Neural crest cell (in vitro differentiated cells): ENCODE measurements around the gene PCDH9. TPM values are rescaled to one million over a fixed set of nuclear protein-coding genes. Genes with fewer than 3 reads are reported as not detected.

Experiments used
- DNase-seq: peaks from one replicate; pipeline ENCODE4 v3.0.0; 2021; ENCODE audit warnings: low read depth, mixed read lengths, low spot score
- H3K27ac Mint-ChIP-seq: one replicate; pipeline ENCODE4 v1.8.0; 2021; ENCODE audit warnings: mild to moderate bottlenecking, mixed read lengths; ENCODE audit not compliant: unreplicated experiment
- H3K27me3 Mint-ChIP-seq: 2 replicates; pipeline ENCODE4 v1.8.0; 2021; ENCODE audit warnings: low read depth, mild to moderate bottlenecking, mixed read lengths
- H3K36me3 Mint-ChIP-seq: 2 replicates; pipeline ENCODE4 v1.8.0; 2021; ENCODE audit warnings: low read depth, mild to moderate bottlenecking, mixed read lengths
- H3K4me1 Mint-ChIP-seq: 2 replicates; pipeline ENCODE4 v1.8.0; 2021; ENCODE audit warnings: mixed read lengths
- H3K4me3 Mint-ChIP-seq: one replicate; pipeline ENCODE4 v1.8.0; 2021; ENCODE audit warnings: mild to moderate bottlenecking, mixed read lengths
- H3K9me3 Mint-ChIP-seq: 2 replicates; pipeline ENCODE4 v1.8.0; 2021; ENCODE audit warnings: mixed read lengths
- total RNA-seq: library from RNA; stranded (reverse); gene quantifications from 2 replicates; pipeline ENCODE4 v1.2.1, GENCODE V29; 2021
- TF ChIP-seq, protein P1 (sequence below): fragments of 200-600 bp; sonication (generic); conservative IDR thresholded peaks from 2 replicates; pipeline ENCODE4 v1.5.0; 2021; ENCODE audit warnings: antibody characterized with exemption, mild to moderate bottlenecking

Gene PCDH9
- total RNA-seq, 1 donor from 2014 or later: 6.3 TPM

GRCh38 chr13:67224148-67224846 lies 5.8 kb downstream of the PCDH9 start:
- Mint-ChIP-seq H3K4me1 (peaks cover 23% of the 10 kb centered on the region), H3K36me3 (peaks cover 2% of the 10 kb centered on the region), H3K27me3 (peaks cover 2% of the 10 kb centered on the region), H3K27ac (no peak overlapping the region), H3K9me3 (no peaks in the 10 kb centered on the region), H3K4me3 (peak overlapping the region; percentile 56)
- DNase-seq: peak; percentile 35
- TF ChIP-seq, protein P1, sequence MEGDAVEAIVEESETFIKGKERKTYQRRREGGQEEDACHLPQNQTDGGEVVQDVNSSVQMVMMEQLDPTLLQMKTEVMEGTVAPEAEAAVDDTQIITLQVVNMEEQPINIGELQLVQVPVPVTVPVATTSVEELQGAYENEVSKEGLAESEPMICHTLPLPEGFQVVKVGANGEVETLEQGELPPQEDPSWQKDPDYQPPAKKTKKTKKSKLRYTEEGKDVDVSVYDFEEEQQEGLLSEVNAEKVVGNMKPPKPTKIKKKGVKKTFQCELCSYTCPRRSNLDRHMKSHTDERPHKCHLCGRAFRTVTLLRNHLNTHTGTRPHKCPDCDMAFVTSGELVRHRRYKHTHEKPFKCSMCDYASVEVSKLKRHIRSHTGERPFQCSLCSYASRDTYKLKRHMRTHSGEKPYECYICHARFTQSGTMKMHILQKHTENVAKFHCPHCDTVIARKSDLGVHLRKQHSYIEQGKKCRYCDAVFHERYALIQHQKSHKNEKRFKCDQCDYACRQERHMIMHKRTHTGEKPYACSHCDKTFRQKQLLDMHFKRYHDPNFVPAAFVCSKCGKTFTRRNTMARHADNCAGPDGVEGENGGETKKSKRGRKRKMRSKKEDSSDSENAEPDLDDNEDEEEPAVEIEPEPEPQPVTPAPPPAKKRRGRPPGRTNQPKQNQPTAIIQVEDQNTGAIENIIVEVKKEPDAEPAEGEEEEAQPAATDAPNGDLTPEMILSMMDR: peak; percentile 83

DNA sequence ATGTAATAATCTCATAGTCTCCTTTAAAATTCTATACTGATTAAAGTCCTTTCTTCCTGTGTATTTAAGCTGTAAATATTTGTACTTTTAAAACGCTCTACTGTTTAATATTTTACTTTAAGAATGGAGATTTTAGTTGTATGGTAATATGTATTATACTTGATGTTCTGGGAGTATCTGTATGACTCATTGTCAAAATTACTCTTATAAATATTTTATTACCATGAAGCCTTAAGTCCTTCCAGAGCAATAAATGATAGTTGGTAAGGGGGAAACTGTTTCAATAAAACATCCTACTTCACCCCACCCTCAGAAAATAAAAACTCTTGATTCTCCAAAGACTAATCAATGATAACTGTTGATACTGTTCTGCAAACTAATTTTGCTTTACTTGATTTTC lies 6.4 kb downstream of the PCDH9 start:
- Mint-ChIP-seq H3K27ac (no peak overlapping the region), H3K4me3 (peak overlapping the region; percentile 56), H3K27me3 (peaks cover 2% of the 10 kb centered on the region), H3K36me3 (peaks cover 2% of the 10 kb centered on the region), H3K9me3 (no peaks in the 10 kb centered on the region), H3K4me1 (peaks cover 23% of the 10 kb centered on the region)
- TF ChIP-seq, protein P1: no peak
- no peak for DNase-seq

- Mint-ChIP-seq H3K4me3 (no peak overlapping the region), H3K36me3 (peaks cover 2% of the 10 kb centered on the region), H3K27me3 (peaks cover 2% of the 10 kb centered on the region), H3K9me3 (no peaks in the 10 kb centered on the region), H3K27ac (no peak overlapping the region), H3K4me1 (peaks cover 23% of the 10 kb centered on the region)
- TF ChIP-seq, protein P1: no peak
- no peak for DNase-seq
Measured at GRCh38 chr13:67223024-67223423, 7.1 kb downstream of the PCDH9 start.

DNA sequence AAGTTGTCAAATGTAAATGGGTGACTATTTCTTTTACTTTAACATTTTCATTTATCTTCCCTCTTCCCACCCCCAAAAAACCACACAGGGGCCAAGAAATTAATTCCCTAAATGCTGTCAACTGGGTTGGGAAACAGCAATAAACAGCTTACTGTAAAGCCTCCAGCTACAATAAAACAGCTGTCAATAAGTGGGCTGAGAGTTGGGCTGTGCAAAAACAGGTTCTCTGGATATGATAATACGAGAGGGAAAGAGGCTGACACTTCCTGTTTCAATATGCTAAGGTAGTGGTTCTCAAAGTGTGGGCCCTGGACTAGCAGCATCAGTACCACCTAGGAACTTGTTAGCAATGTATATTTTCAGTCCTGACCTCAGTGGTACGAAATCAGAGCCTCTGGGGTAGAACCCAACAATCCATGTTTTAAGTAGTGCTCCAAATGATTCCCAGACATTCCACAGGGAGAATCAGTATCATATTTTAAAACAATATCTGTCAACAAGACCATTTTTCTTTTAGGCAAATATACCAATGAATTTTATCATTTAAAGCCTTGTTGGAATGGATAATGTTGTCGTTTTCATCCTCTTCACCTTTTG lies 8.4 kb downstream of the PCDH9 start:
- H3K36me3 Mint-ChIP-seq: peaks cover 2% of the 10 kb centered on the region
- no peaks in the 10 kb centered on the region for H3K9me3 Mint-ChIP-seq
- H3K4me1 Mint-ChIP-seq: peaks cover 18% of the 10 kb centered on the region
- no peak overlapping the region for H3K4me3 Mint-ChIP-seq
- no peak overlapping the region for H3K27ac Mint-ChIP-seq
- H3K27me3 Mint-ChIP-seq: no peaks in the 10 kb centered on the region
- TF ChIP-seq, protein P1: no peak
- no peak for DNase-seq

DNA sequence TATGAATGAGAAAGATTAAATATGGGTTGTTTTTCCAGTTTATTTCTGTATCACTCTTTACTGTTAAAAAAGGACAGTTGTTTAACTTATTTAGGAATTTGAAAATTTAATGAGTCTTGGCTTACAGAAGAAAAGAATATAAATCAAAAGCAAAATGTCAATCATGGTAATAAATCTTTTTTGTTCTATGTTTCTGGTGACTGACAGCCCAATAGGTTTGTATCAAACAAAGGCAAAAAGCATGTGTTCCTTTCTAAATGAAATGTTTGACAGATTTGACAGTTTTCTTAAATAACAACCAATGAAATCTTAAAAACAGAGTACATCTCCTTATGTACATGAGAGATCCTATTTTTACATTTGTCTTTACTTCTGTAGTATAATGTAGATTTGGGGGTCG lies 11.0 kb downstream of the PCDH9 start:
- no peak overlapping the region for H3K4me3 Mint-ChIP-seq
- no peaks in the 10 kb centered on the region for H3K27me3 Mint-ChIP-seq
- DNase-seq: no peak
- peaks cover 11% of the 10 kb centered on the region for H3K4me1 Mint-ChIP-seq
- TF ChIP-seq, protein P1: no peak
- H3K27ac Mint-ChIP-seq: no peak overlapping the region
- H3K36me3 Mint-ChIP-seq: no peaks in the 10 kb centered on the region
- H3K9me3 Mint-ChIP-seq: no peaks in the 10 kb centered on the region
